ENCODE results near the gene GAN. TPM values are rescaled to one million over a fixed set of nuclear protein-coding genes. Genes with fewer than 3 reads are reported as not detected.
"Not testable (repeated sequence)": the region's sequence is repeated elsewhere in the genome, so short reads cannot be mapped to it uniquely, and the experiment has no call there.

Gene GAN
- total RNA-seq, 4 donors from 2014 or later: 12.9 to 15.7 (median 14.0) TPM

DNA sequence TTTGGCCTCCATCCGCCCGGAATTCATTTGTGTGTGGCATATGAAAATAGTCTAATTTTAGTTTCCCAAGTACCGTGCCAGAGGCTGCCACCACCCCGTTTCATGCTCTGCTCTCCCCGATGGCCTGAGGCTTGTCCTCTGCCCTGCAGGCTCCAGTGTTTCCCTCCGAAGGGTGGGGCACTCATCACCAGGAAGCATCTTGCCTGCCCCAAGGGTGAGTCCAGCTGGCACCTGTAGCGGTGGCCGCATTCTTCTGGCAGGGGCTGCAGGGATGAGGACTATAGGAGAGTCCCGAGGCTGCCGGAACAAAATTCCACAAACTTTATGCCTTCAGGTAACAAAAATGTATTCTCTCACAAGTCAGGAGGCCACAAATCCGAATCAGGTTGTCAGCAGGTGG is 106.8 kb downstream of the GAN start:
- no peak for ATAC-seq
- no peaks in the 10 kb centered on the region for H3K9me3 ChIP-seq
- H3K4me3 ChIP-seq: no peak overlapping the region
- no peak for TF ChIP-seq POLR2AphosphoS5 (IDR thresholded peaks at IDR 0.05)
- H3K27me3 ChIP-seq: peaks cover 6% of the 10 kb centered on the region
- no peaks in the 10 kb centered on the region for H3K36me3 ChIP-seq
- H3K4me1 ChIP-seq: no peaks in the 10 kb centered on the region
- 82 to 88% methylated on average over 5 to 7 of the region's 11 CpGs for WGBS, 2 donors (ENCODE audit: low coverage in 1 of 2)
- no peak overlapping the region for H3K27ac ChIP-seq

DNA sequence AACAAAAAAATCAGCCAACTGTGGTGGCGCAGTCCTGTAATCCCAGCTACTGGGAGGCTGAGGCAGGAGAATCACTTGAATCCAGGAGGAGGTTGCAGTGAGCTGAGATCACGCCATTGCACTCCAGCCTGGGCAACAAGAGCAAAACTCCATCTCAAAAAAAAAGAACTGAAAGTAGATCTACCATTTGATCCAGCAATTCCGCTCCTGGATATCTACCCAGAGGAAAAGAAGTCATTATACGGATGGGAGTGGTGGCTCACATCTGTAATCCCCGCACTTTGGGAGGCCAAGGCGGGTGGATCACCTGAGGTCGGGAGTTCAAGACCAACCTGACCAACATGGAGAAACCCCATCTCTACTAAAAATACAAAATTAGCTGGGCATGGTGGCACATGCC is 107.4 kb downstream of the GAN start:
- WGBS, 2 donors (ENCODE audit: low coverage in 1 of 2): 89 to 98% methylated on average over 7 of the region's 7 CpGs
- ATAC-seq: not testable (repeated sequence)

DNA sequence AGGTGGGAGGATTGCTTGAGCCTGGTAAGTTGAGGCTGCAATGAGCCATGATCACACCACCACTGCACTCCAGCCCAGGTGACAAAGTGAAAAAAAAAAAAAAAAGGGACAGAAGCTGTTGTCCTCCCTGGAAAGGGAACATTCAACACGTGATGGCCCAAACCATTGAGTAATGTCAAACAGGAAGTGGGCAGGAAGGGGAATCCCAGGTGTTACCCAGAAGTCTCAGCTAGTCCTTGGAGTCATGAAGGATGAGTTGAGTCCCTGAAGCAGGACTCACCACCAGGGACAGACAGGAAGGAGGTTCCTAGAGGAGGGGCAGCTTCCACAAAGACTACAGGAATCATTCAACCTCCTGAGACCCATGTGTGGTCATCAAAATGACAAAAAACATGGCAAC is 110.0 kb downstream of the GAN start:
- H3K4me1 ChIP-seq: no peaks in the 10 kb centered on the region
- H3K27ac ChIP-seq: no peak overlapping the region
- no peaks in the 10 kb centered on the region for H3K9me3 ChIP-seq
- no peak overlapping the region for H3K4me3 ChIP-seq
- H3K36me3 ChIP-seq: no peaks in the 10 kb centered on the region
- TF ChIP-seq POLR2A (IDR thresholded peaks at IDR 0.05) (no peak), EP300 (IDR thresholded peaks at IDR 0.05) (no peak), POLR2AphosphoS5 (IDR thresholded peaks at IDR 0.05) (no peak)
- TF ChIP-seq, protein P1, sequence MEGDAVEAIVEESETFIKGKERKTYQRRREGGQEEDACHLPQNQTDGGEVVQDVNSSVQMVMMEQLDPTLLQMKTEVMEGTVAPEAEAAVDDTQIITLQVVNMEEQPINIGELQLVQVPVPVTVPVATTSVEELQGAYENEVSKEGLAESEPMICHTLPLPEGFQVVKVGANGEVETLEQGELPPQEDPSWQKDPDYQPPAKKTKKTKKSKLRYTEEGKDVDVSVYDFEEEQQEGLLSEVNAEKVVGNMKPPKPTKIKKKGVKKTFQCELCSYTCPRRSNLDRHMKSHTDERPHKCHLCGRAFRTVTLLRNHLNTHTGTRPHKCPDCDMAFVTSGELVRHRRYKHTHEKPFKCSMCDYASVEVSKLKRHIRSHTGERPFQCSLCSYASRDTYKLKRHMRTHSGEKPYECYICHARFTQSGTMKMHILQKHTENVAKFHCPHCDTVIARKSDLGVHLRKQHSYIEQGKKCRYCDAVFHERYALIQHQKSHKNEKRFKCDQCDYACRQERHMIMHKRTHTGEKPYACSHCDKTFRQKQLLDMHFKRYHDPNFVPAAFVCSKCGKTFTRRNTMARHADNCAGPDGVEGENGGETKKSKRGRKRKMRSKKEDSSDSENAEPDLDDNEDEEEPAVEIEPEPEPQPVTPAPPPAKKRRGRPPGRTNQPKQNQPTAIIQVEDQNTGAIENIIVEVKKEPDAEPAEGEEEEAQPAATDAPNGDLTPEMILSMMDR (IDR thresholded peaks at IDR 0.05): no peak
- ATAC-seq: no peak
- 17 to 33% methylated on average over 1 of the region's 1 CpG for WGBS, 2 donors (ENCODE audit: low coverage in 1 of 2)
- no peaks in the 10 kb centered on the region for H3K27me3 ChIP-seq

More for the DNA sequence above, 107.4 kb downstream of the GAN start:
- not testable (repeated sequence) for H3K27me3 ChIP-seq, H3K9me3 ChIP-seq, H3K4me3 ChIP-seq, H3K36me3 ChIP-seq, H3K27ac ChIP-seq, H3K4me1 ChIP-seq

DNA sequence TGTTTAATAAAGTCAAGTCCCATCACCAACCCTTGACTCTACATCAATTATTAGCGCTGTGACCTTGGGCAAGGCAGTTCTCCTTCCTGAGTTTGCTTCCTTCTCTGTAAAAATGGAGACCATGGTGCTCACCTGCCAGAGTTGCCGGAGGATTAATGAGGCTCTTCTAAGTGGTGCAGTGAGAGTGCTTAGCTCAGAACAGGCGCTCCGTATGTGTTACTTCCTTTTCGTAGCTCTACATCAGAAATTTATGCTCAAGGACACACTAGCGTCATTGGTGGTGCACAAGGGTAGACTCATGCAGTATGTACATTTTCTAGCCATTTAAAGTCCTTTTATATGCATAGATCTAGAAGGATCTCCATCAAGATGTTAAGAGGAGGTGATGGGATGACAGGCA is 112.5 kb downstream of the GAN start:
- H3K4me1 ChIP-seq: peaks cover 0 to 5% (median 0%) of the 10 kb centered on the region in 3 donors
- ATAC-seq: no peak
- TF ChIP-seq POLR2AphosphoS5 (IDR thresholded peaks at IDR 0.05): no peak
- TF ChIP-seq, protein P1 (IDR thresholded peaks at IDR 0.05): no peak
- TF ChIP-seq EP300 (IDR thresholded peaks at IDR 0.05): no peak
- TF ChIP-seq POLR2A (IDR thresholded peaks at IDR 0.05): no peak
- H3K27me3 ChIP-seq: no peaks in the 10 kb centered on the region
- no peak overlapping the region for H3K27ac ChIP-seq
- H3K4me3 ChIP-seq: no peak overlapping the region
- H3K36me3 ChIP-seq: no peaks in the 10 kb centered on the region
- no peaks in the 10 kb centered on the region for H3K9me3 ChIP-seq
- 67 to 90% methylated on average over 1 to 2 of the region's 6 CpGs for WGBS, 2 donors (ENCODE audit: low coverage in 1 of 2)

DNA sequence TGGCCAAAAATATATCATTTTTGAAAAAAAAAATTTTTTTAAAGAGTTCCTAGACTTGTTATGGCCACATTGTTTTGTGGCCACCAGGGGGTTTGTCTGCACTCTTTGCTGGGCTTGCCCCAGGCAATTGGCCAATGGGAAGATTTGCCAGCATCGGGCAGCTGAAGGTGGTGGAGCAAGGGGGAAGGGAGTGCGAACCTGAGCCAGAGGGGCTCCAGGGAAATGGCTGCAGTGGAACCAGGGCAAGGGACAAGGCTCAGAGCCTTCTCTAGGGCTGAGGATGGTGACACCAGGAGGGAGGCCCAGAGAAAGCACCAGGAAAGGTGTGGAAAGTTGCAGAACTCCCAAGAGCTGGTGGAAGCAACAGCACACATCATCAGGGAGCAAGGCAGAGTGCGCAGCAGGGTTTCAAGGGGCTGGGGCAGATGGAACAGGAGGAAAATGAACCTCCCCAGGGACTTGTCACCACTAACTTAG is 114.3 kb downstream of the GAN start:
- H3K9me3 ChIP-seq: no peaks in the 10 kb centered on the region
- no peak for ATAC-seq
- WGBS, 2 donors (ENCODE audit: low coverage in 1 of 2): 46 to 59% methylated on average over 3 of the region's 3 CpGs
- no peaks in the 10 kb centered on the region for H3K36me3 ChIP-seq
- TF ChIP-seq POLR2A (IDR thresholded peaks at IDR 0.05): no peak
- TF ChIP-seq, protein P1 (IDR thresholded peaks at IDR 0.05): peak in 2 of 4 experiments; percentile 34 to 49
- H3K4me3 ChIP-seq: no peak overlapping the region
- no peak overlapping the region for H3K27ac ChIP-seq
- H3K4me1 ChIP-seq: peaks cover 0 to 5% (median 0%) of the 10 kb centered on the region in 3 donors
- H3K27me3 ChIP-seq: no peaks in the 10 kb centered on the region

DNA sequence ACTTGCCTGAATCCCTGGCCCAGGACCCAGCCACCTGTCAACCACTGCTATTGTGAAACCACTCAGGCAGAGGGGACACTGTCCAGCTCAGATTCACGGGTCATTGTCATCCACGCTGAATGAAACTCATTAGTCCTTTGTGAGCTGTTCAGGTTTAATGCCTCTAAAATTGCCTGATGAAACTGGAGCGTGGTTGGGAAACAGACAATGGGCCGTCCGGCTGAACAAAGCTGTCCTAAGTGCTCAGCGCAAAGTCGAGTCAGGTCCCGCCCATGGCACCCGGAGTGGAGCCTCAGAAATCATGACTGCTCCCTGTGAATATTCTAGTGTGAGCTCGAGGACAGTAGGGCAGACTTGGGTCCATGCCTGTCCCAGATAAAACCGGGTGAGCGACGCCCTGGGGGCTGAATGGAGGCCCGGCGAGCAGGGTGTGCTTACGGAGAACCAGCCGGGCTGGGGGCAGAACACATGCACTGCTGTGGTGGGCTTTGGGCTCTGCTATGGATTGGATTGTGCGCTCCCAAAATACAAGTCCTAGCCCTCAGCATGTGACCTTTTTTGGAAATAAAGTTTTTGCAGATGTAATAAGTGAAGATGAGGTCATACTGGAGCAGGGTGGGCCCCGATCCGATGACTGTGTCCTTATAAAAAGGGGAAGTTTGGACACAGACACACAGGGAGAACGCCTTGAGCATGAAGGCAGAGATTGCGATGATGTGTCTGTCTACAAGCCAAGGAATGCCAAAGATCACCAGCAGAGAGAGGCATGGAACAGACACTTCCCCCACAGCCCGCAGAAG is 117.0 kb downstream of the GAN start:
- Histone ChIP-seq H3K27me3 (no peaks in the 10 kb centered on the region), H3K4me1 (peaks cover 0 to 5% (median 0%) of the 10 kb centered on the region in 3 donors), H3K4me3 (no peak overlapping the region), H3K27ac (peak overlapping the region in 1 of 4 donors; percentile 49), H3K36me3 (no peaks in the 10 kb centered on the region), H3K9me3 (no peaks in the 10 kb centered on the region)
- TF ChIP-seq EP300 (IDR thresholded peaks at IDR 0.05): no peak
- WGBS, 2 donors (ENCODE audit: low coverage in 1 of 2): 82 to 89% methylated on average over 4 to 12 of the region's 23 CpGs
- ATAC-seq: peak; percentile 89

Data from gastroesophageal sphincter (tissue), 4 donors.